H1 (cell line): ENCODE data around the gene CAT. TPM values are rescaled to one million over a fixed set of nuclear protein-coding genes. Genes with fewer than 3 reads are reported as not detected.

ENCODE experiments used
- SIN3A ChIP-seq, 2 experiments: IDR thresholded peaks in 1 of 2; conservative IDR thresholded peaks in 1 of 2; 2 replicates each; pipeline ENCODE4 v1.6.1; 2011 to 2012; ENCODE audit warnings: low read length in 2 of 2, improper control_type of control experiment in 1 of 2, low read depth in 1 of 2, mild to moderate bottlenecking in 1 of 2
- polyA plus RNA-seq, 7 experiments: library from polyadenylated mRNA; depleted of rRNA in 3 of 7; stranded (reverse) in 5 of 7; unstranded in 2 of 7; fragments of >200 nt in 5 of 7; fragments of 200-250 nt in 2 of 7; gene quantifications; 1 replicate in 5 of 7; 2 replicates in 1 of 7; 4 replicates in 1 of 7; pipeline versions ENCODE4 v1.2.1 to v1.2.3, GENCODE V29; 2011 to 2013; ENCODE audit warnings: missing spikeins in 2 of 7, mixed read lengths in 2 of 7
- total RNA-seq: library from RNA; stranded (reverse); fragmentation: NEBNext Ultra II Directional; extraction: Animal tissue kit (Norgen Biotek cat#: 25700); gene quantifications from 2 replicates; pipeline ENCODE4 v1.2.1, GENCODE V29; 2021

The CAT gene
- total and polyA plus RNA-seq, 2 of the 8 experiments (the other 6 are each of a cell fraction or from before 2014, with no cell fraction given) = 9.6 to 15.0 TPM

GRCh38 chr11:34478845-34479663 lies 40.3 kb downstream of the CAT start (continued):
- no peak for TF ChIP-seq SIN3A (conservative IDR thresholded peaks at IDR 0.05 in 1 of 2, IDR thresholded peaks at IDR 0.05 in 1 of 2; ENCODE audit: low read depth in 1 of 2, low read length in 2 of 2)
- TF ChIP-seq, all 59 proteins: peak for 0
